HG02610 (cell line): ENCODE results near the gene CTRL.
"Not testable (repeated sequence)": the region's sequence is repeated elsewhere in the genome, so short reads cannot be mapped to it uniquely, and the experiment has no call there.

ENCODE experiments used
- ATAC-seq: cut with Tn5 transposase; IDR thresholded peaks from one replicate; pipeline ENCODE4 v1.9.1; 2021; ENCODE audit warnings: mild to moderate bottlenecking, moderate library complexity; ENCODE audit not compliant: unreplicated experiment

The CTRL gene

GRCh38 chr16:67942510-67943255 is 11.0 kb upstream of the CTRL start:
- no peak for ATAC-seq

- no peak for ATAC-seq
These were observed 10.5 kb upstream of the CTRL start for GRCh38 chr16:67942200-67942509.

- ATAC-seq: no peak
These were observed 10.0 kb upstream of the CTRL start for GRCh38 chr16:67941469-67942199.

GRCh38 chr16:67940446-67941089 is 8.9 kb upstream of the CTRL start:
- ATAC-seq: no peak

GRCh38 chr16:67939507-67940445 is 8.1 kb upstream of the CTRL start:
- ATAC-seq: no peak

- ATAC-seq: not testable (repeated sequence)
These were observed 6.1 kb upstream of the CTRL start for GRCh38 chr16:67937713-67938112.

GRCh38 chr16:67936880-67937605 is 5.4 kb upstream of the CTRL start:
- peak; percentile 57 for ATAC-seq

- ATAC-seq: no peak
These were observed 4.6 kb upstream of the CTRL start, which contains the start of gene PSMB10 for GRCh38 chr16:67936124-67936879. Gene PSMB10, minus strand, starts transcription at chr16:67936850. Its CDS starts 101 bp downstream, at chr16:67936749.

- peak; percentile 94 for ATAC-seq
These were observed 3.9 kb upstream of the CTRL start for GRCh38 chr16:67935402-67936123.

- no peak for ATAC-seq
These were observed 3.4 kb upstream of the CTRL start for GRCh38 chr16:67935101-67935401.

GRCh38 chr16:67934306-67935100 is 2.8 kb upstream of the CTRL start:
- ATAC-seq: no peak

- ATAC-seq: no peak
These were observed 2.1 kb upstream of the CTRL start for GRCh38 chr16:67933805-67934204.

- ATAC-seq: no peak
These were observed 789 bp upstream of the CTRL start for GRCh38 chr16:67932462-67932840.

- ATAC-seq: no peak
These were observed 917 bp downstream of the CTRL start for GRCh38 chr16:67930678-67931211.

GRCh38 chr16:67930191-67930590 is 1.5 kb downstream of the CTRL start:
- ATAC-seq: no peak

GRCh38 chr16:67928561-67929364 is 2.9 kb downstream of the CTRL start:
- no peak for ATAC-seq

- ATAC-seq: no peak
These were observed 3.5 kb downstream of the CTRL start for GRCh38 chr16:67928147-67928546.
